ENCODE results near the gene ELOVL7.
"Not testable (repeated sequence)": the region's sequence is repeated elsewhere in the genome, so short reads cannot be mapped to it uniquely, and the experiment has no call there.

The ELOVL7 gene

GRCh38 chr5:60829490-60830266, 14.4 kb downstream of the ELOVL7 start:
- DNase-seq, result no peak

- no peak for DNase-seq
Observed at GRCh38 chr5:60827201-60827600, 16.9 kb downstream of the ELOVL7 start.

- DNase-seq, result no peak
Observed at GRCh38 chr5:60826653-60827052, 17.4 kb downstream of the ELOVL7 start.

GRCh38 chr5:60823574-60823973, 20.5 kb downstream of the ELOVL7 start:
- no peak for DNase-seq

- no peak for DNase-seq
Observed at GRCh38 chr5:60822285-60822556, 21.8 kb downstream of the ELOVL7 start.

- no peak for DNase-seq
Observed at GRCh38 chr5:60821488-60822284, 22.4 kb downstream of the ELOVL7 start.

GRCh38 chr5:60820593-60821487, 23.2 kb downstream of the ELOVL7 start:
- DNase-seq, result no peak

- DNase-seq, result not testable (repeated sequence)
Observed at GRCh38 chr5:60816138-60816537, 27.9 kb downstream of the ELOVL7 start.

GRCh38 chr5:60814498-60814897, 29.6 kb downstream of the ELOVL7 start:
- no peak for DNase-seq

GRCh38 chr5:60812426-60812825, 31.6 kb downstream of the ELOVL7 start:
- DNase-seq, result no peak

GRCh38 chr5:60811105-60811504, 33.0 kb downstream of the ELOVL7 start:
- no peak for DNase-seq

GRCh38 chr5:60810438-60811085, 33.5 kb downstream of the ELOVL7 start:
- DNase-seq, result no peak

GRCh38 chr5:60809891-60810425, 34.1 kb downstream of the ELOVL7 start:
- DNase-seq, result no peak

GRCh38 chr5:60806591-60807243, 37.4 kb downstream of the ELOVL7 start:
- DNase-seq, result no peak

- DNase-seq, result no peak
Observed at GRCh38 chr5:60805463-60805862, 38.6 kb downstream of the ELOVL7 start.

- DNase-seq, result no peak
Observed at GRCh38 chr5:60803712-60804111, 40.4 kb downstream of the ELOVL7 start.

GRCh38 chr5:60802986-60803385, 41.1 kb downstream of the ELOVL7 start:
- no peak for DNase-seq

- DNase-seq, result no peak
Observed at GRCh38 chr5:60802226-60802625, 41.8 kb downstream of the ELOVL7 start.

GRCh38 chr5:60797482-60798153, 46.5 kb downstream of the ELOVL7 start:
- no peak for DNase-seq

- DNase-seq, result not testable (repeated sequence)
Observed at GRCh38 chr5:60795424-60795950, 48.6 kb downstream of the ELOVL7 start.

- DNase-seq, result no peak
Observed at GRCh38 chr5:60794691-60795090, 49.4 kb downstream of the ELOVL7 start.

All from NCI-H2171 (cell line).